B cell (primary cell): ENCODE results near the gene TNFRSF13B. TPM values are rescaled to one million over a fixed set of nuclear protein-coding genes. Genes with fewer than 3 reads are reported as not detected.

Experiments used
- ATAC-seq: fragments of 200-7000 bp; cut with Tn5 transposase; one replicate; pipeline ENCODE4 v1.10.0; 2021; ENCODE audit warnings: low read depth, mild to moderate bottlenecking, moderate number of reproducible peaks, moderate library complexity
- CTCF ChIA-PET: fragments of 350-600 bp; sonication (Branson Sonifier 250); formaldehyde crosslinking; loops from one replicate; lab custom pipeline; 2021; ENCODE audit warnings: antibody characterized with exemption, inconsistent platforms; lab: Charles Lee
- POLR2A ChIA-PET: fragments of 350-600 bp; sonication (Branson Sonifier 250); formaldehyde crosslinking; loops from one replicate; lab custom pipeline; 2021; ENCODE audit warnings: antibody characterized with exemption; lab: Charles Lee
- DNase-seq: peaks from one replicate; pipeline ENCODE4 v3.0.0; 2013
- H2AFZ ChIP-seq: 2 replicates; pipeline ENCODE4 v1.6.1; 2012; ENCODE audit warnings: mild to moderate bottlenecking, low read depth, low read length; ENCODE audit not compliant: insufficient read depth, poor library complexity, severe bottlenecking
- H3K27ac ChIP-seq, 2 donors: 1 replicate in 1 of 2; 2 replicates in 1 of 2; pipeline ENCODE4 v1.5.1; 2012 to 2013; ENCODE audit warnings: low read length in 2 of 2, mild to moderate bottlenecking in 2 of 2, moderate library complexity in 1 of 2
- H3K27me3 ChIP-seq, 4 experiments: fragments of 200-600 bp in 1 of 4; sonication (generic) in 1 of 4; replicated peaks in 1 of 4; 1 replicate in 2 of 4; 2 replicates in 2 of 4; pipeline versions ENCODE4 v1.6.1 to v1.7.0; 2013 to 2016; ENCODE audit warnings: low read length in 3 of 4, mild to moderate bottlenecking in 2 of 4, mixed read lengths in 1 of 4, moderate library complexity in 1 of 4; ENCODE audit not compliant: insufficient read depth in 4 of 4, control insufficient read depth in 3 of 4; ENCODE audit errors: control extremely low read depth in 1 of 4
- H3K36me3 ChIP-seq, 2 experiments: replicated peaks in 1 of 2; 1 replicate in 1 of 2; 2 replicates in 1 of 2; pipeline versions ENCODE4 v1.6.1 to v1.7.1; 2013; ENCODE audit warnings: low read length in 1 of 2; ENCODE audit not compliant: insufficient read depth in 2 of 2, control insufficient read depth in 1 of 2; ENCODE audit errors: control extremely low read depth in 1 of 2, extremely low read depth in 1 of 2
- H3K4me1 ChIP-seq, 2 donors: fragments of 200-600 bp in 1 of 2; sonication (generic) in 1 of 2; 1 replicate in 1 of 2; 2 replicates in 1 of 2; pipeline versions ENCODE4 v1.5.1 to v1.6.1; 2013 to 2017; ENCODE audit warnings: low read length in 2 of 2; ENCODE audit not compliant: control insufficient read depth in 2 of 2, insufficient read depth in 2 of 2
- H3K4me2 ChIP-seq: replicated peaks from 2 replicates; pipeline ENCODE3; 2012; ENCODE audit warnings: mild to moderate bottlenecking, low read depth, low read length; ENCODE audit not compliant: poor library complexity, severe bottlenecking
- H3K4me3 ChIP-seq, 5 experiments: fragments of 200-600 bp in 1 of 5; sonication (generic) in 1 of 5; 1 replicate in 3 of 5; 2 replicates in 2 of 5; pipeline versions ENCODE4 v1.5.1 to v1.7.0; 2011 to 2016; ENCODE audit warnings: low read length in 4 of 5, mild to moderate bottlenecking in 4 of 5, low read depth in 2 of 5, control low read depth in 1 of 5, moderate library complexity in 1 of 5; ENCODE audit not compliant: insufficient read depth in 1 of 5; ENCODE audit errors: control extremely low read depth in 1 of 5, extremely low read depth in 1 of 5
- H3K79me2 ChIP-seq: fragments of 200-600 bp; sonication (generic); one replicate; pipeline ENCODE4 v1.6.0; 2016; ENCODE audit warnings: low read length; ENCODE audit not compliant: control insufficient read depth, insufficient read depth
- H3K9ac ChIP-seq: fragments of 200-600 bp; sonication (generic); 2 replicates; pipeline ENCODE4 v1.6.1; 2017; ENCODE audit warnings: mild to moderate bottlenecking, low read length, moderate library complexity
- H3K9me3 ChIP-seq, 3 donors: one replicate each; pipeline versions ENCODE4 v1.6.1 to v1.7.1; 2013; ENCODE audit warnings: low read length in 2 of 3; ENCODE audit not compliant: control insufficient read depth in 2 of 3, insufficient read depth in 1 of 3; ENCODE audit errors: control extremely low read depth in 1 of 3
- H4K20me1 ChIP-seq: 2 replicates; pipeline ENCODE4 v1.6.0; 2012; ENCODE audit warnings: mild to moderate bottlenecking, low read length; ENCODE audit not compliant: insufficient read depth, control insufficient read depth, poor library complexity, severe bottlenecking
- H3K27ac Mint-ChIP-seq: one replicate; pipeline ENCODE4 v1.8.0; 2021; ENCODE audit warnings: mixed read lengths
- H3K27me3 Mint-ChIP-seq: one replicate; pipeline ENCODE4 v1.8.0; 2021; ENCODE audit warnings: mixed read lengths
- H3K4me1 Mint-ChIP-seq: one replicate; pipeline ENCODE4 v1.8.0; 2021; ENCODE audit warnings: mixed read lengths
- H3K4me3 Mint-ChIP-seq: one replicate; pipeline ENCODE4 v1.8.0; 2021; ENCODE audit warnings: mixed read lengths
- H3K9me3 Mint-ChIP-seq: one replicate; pipeline ENCODE4 v1.8.0; 2022; ENCODE audit warnings: mixed read lengths; ENCODE audit not compliant: insufficient read depth
- EZH2 ChIP-seq: IDR thresholded peaks from 2 replicates; pipeline ENCODE4 v1.6.1; 2012; ENCODE audit warnings: borderline replicate concordance, low read depth, mild to moderate bottlenecking, moderate library complexity, low read length; ENCODE audit not compliant: insufficient read depth, poor library complexity, severe bottlenecking
- WGBS: methylation state at CpG from one replicate; pipeline ENCODE4 v1.1.5; 2013; ENCODE audit warnings: missing lambda C conversion rate; ENCODE audit not compliant: insufficient coverage; 5-methylcytosine and 5-hydroxymethylcytosine counted together
- intact Hi-C: fragments of 100-400 bp; cut with micrococcal nuclease; formaldehyde crosslinking; loops from one replicate; pipeline ENCODE4 v1.10.0; 2022
- polyA plus RNA-seq: library from polyadenylated mRNA; depleted of rRNA; stranded (reverse); fragments of >200 nt; gene quantifications from 2 replicates; pipeline ENCODE4 v1.2.3, GENCODE V29; 2012
- total RNA-seq, 2 donors: library from RNA; stranded (reverse); fragments of 120-200 nt in 1 of 2; gene quantifications; 1 replicate in 1 of 2; 2 replicates in 1 of 2; pipeline versions ENCODE4 v1.2.3 to v1.2.4, GENCODE V29; 2013 to 2022
- TF ChIP-seq, protein P1 (sequence below): fragments of 200-600 bp; IDR thresholded peaks from one replicate; pipeline ENCODE4 v1.8.0; 2022; ENCODE audit warnings: antibody characterized with exemption, mild to moderate bottlenecking

Gene TNFRSF13B
- total and polyA plus RNA-seq, 2 donors (not counting 1 experiment from before 2014, with no cell fraction given): 74.5 to 219 TPM

DNA sequence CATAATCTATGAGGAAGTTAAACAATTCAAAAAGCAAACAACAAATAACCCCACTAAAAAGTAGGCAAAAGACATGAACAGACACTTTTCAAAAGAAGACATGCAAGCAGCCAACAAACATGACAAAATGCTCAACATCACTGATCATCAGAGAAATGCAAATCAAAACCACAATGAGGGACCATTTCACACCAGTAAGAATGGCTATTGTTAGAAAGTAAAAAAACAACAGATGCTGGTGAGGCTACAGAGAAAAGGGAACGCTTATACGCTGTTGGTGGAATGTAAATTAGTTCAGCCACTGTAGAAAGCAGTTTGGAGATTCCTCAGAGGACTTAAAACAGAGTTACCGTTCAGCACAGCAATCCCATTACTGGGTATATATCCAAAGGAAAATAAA lies 24.4 kb downstream of the TNFRSF13B start:
- ATAC-seq (peak; percentile 66), DNase-seq (peak; percentile 52)
- Histone ChIP-seq H3K4me2 (peak overlapping the region; percentile 33), H3K9ac (no peak overlapping the region), H2AFZ (no peak overlapping the region), H3K4me1 (peaks cover 23 to 54% of the 10 kb centered on the region in 2 donors), H3K79me2 (peaks cover 59% of the 10 kb centered on the region), H3K36me3 (peaks cover 0 to 77% of the 10 kb centered on the region in 2 experiments), H3K27ac (peak overlapping the region in 1 of 2 donors; percentile 30), H3K4me3 (no peak overlapping the region), H4K20me1 (peaks cover 11% of the 10 kb centered on the region), H3K27me3 (no peaks in the 10 kb centered on the region), H3K9me3 (peaks cover 2 to 16% (median 8%) of the 10 kb centered on the region in 3 donors)
- H3K4me3 Mint-ChIP-seq: peak overlapping the region; percentile 80
- POLR2A ChIA-PET: no interaction called here
- no peaks in the 10 kb centered on the region for H3K27me3 Mint-ChIP-seq
- no peak for TF ChIP-seq EZH2
- TF ChIP-seq, protein P1, sequence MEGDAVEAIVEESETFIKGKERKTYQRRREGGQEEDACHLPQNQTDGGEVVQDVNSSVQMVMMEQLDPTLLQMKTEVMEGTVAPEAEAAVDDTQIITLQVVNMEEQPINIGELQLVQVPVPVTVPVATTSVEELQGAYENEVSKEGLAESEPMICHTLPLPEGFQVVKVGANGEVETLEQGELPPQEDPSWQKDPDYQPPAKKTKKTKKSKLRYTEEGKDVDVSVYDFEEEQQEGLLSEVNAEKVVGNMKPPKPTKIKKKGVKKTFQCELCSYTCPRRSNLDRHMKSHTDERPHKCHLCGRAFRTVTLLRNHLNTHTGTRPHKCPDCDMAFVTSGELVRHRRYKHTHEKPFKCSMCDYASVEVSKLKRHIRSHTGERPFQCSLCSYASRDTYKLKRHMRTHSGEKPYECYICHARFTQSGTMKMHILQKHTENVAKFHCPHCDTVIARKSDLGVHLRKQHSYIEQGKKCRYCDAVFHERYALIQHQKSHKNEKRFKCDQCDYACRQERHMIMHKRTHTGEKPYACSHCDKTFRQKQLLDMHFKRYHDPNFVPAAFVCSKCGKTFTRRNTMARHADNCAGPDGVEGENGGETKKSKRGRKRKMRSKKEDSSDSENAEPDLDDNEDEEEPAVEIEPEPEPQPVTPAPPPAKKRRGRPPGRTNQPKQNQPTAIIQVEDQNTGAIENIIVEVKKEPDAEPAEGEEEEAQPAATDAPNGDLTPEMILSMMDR: no peak
- H3K4me1 Mint-ChIP-seq: peaks cover 72% of the 10 kb centered on the region
- CTCF ChIA-PET: interaction anchor here (1.0 to 4.8 kb wide), 3 partner anchors 21 to 45 kb away, joined by 3 to 21 read pairs (median 3); no protein-coding TSS in a partner anchor
- WGBS: no CpG with 5 or more reads among the region's 3 CpGs
- peaks cover 3% of the 10 kb centered on the region for H3K9me3 Mint-ChIP-seq
- intact Hi-C loops: loop anchor here (1.0 to 2.0 kb wide), 2 partner anchors 21 to 41 kb away; no protein-coding TSS in a partner anchor
- peak overlapping the region; percentile 87 for H3K27ac Mint-ChIP-seq

- H3K36me3 ChIP-seq: peaks cover 0 to 81% of the 10 kb centered on the region in 2 experiments
- peaks cover 11% of the 10 kb centered on the region for H4K20me1 ChIP-seq
- POLR2A ChIA-PET: no interaction called here
- H3K9me3 ChIP-seq: peaks cover 2 to 16% (median 8%) of the 10 kb centered on the region in 3 donors
- H3K27ac Mint-ChIP-seq: peak overlapping the region; percentile 79
- no peak overlapping the region for H3K4me3 Mint-ChIP-seq
- no peak overlapping the region for H3K4me2 ChIP-seq
- DNase-seq: no peak
- peaks cover 23 to 54% of the 10 kb centered on the region in 2 donors for H3K4me1 ChIP-seq
- H3K27me3 ChIP-seq: no peaks in the 10 kb centered on the region
- no peak for ATAC-seq
- intact Hi-C loops: loop anchor here (2.0 kb wide), 1 partner anchor 23 kb away; no protein-coding TSS in a partner anchor
- H3K4me1 Mint-ChIP-seq: peaks cover 61% of the 10 kb centered on the region
- no peak overlapping the region for H3K9ac ChIP-seq
- no peaks in the 10 kb centered on the region for H3K27me3 Mint-ChIP-seq
- 82% methylated on average over 7 of the region's 10 CpGs for WGBS
- H3K27ac ChIP-seq: no peak overlapping the region
- CTCF ChIA-PET: interaction anchor here (1.4 to 4.8 kb wide), 3 partner anchors 30 to 47 kb away, joined by 3 to 21 read pairs (median 7); no protein-coding TSS in a partner anchor
- H3K4me3 ChIP-seq: no peak overlapping the region
- H3K79me2 ChIP-seq: peaks cover 48% of the 10 kb centered on the region
- peaks cover 3% of the 10 kb centered on the region for H3K9me3 Mint-ChIP-seq
- no peak overlapping the region for H2AFZ ChIP-seq
- TF ChIP-seq, protein P1: no peak
- TF ChIP-seq EZH2: no peak
These were observed 26.2 kb downstream of the TNFRSF13B start for GRCh38 chr17:16945663-16946218.
